Stimulated activated CD4-positive, alpha-beta T cell treated with anti-CD3 and anti-CD28 coated beads, TNF-alpha, amount 100 ng/mL, for 1 hour (primary cell): ENCODE measurements around the gene STON2.
"Not testable (repeated sequence)": the region's sequence is repeated elsewhere in the genome, so short reads cannot be mapped to it uniquely, and the experiment has no call there.

Experiments
- DNase-seq, 3 donors: peaks; one replicate each; pipeline ENCODE4 v3.0.0-alpha.2; 2020; ENCODE audit warnings: low read depth in 3 of 3, low spot score in 1 of 3

STON2 gene

DNA sequence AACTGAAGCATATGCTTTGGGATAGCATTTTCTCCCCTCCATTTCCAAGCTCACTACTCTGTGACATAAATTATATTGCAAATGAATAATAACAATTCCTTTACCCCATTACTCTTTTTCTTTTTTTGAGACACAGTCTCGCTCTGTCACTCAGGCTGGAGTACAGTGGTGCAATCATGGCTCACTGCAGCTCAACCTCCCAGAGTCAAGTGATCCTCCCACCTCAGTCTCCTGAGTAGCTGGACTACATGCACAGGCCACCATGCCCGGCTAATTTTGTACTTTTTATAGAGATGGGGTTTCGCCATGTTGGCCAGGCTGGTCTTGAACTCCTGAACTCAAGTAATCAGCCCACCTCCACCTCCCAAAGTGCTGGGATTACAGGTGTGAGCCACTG, 130.1 kb downstream of the STON2 start:
- DNase-seq, result no peak

- DNase-seq, result no peak
Measured at GRCh38 chr14:81269100-81269978, 130.8 kb downstream of the STON2 start.

DNA sequence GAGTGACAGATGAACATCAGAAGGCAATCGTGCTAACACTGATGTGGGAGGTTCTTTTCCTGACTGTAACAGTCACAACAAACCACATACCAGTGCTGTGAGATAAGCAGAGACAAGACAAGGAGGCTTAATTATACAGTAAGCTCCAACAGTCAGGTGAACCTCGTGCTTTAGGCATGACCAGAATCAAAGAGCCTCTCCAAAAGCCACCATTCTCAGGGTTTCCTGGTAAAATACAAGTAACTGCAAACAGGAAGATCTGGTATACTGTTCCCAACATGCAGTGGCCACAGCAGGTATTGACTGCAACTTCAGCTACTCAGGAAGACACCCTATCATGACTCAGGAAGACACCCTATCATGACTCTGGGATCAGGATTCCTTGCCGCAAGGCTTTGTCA, 132.1 kb downstream of the STON2 start:
- no peak for DNase-seq

- DNase-seq, result no peak
Measured at GRCh38 chr14:81265636-81266169, 134.4 kb downstream of the STON2 start.

DNA sequence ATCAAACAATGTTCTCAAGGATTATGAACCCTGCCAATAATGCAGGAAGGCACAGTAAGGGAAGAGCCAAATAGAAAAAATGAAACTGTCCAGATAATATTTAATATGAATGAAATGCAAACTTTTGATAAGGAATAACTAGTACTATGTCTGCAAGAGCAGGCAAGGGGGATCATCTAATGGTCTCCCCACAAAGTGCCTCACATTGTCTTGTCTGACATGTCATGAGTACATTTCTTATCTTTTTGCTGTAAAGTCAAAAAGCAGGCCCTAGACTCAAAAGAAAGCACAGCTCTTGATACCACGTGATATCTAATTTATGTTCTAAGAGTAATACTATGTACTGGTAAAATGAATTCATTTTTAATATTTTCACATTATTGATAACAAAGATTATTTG, 135.5 kb downstream of the STON2 start:
- DNase-seq, result no peak

GRCh38 chr14:81263777-81264410, 136.2 kb downstream of the STON2 start:
- DNase-seq, result no peak

DNA sequence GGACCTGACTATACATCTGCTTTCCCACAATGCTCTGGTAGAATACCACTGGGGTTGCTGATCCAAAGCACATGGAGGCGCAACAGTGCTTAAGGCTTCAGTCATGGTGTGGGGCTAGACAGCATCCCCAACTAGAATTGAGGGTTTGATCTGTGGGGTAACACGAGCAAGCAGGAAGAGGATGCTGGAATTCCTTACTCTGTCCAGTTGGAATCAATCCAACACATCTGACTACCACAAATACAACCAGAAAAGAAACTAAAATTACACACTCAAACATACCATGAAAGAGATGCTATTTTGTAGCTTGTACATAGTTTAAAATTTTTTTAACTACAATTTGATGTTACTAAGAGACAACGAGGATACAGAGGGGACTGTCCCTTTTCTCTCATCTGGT, 138.9 kb downstream of the STON2 start:
- no peak for DNase-seq

GRCh38 chr14:81260732-81261131, 139.4 kb downstream of the STON2 start:
- DNase-seq, result no peak

GRCh38 chr14:81256289-81256960, 143.7 kb downstream of the STON2 start:
- no peak for DNase-seq

GRCh38 chr14:81252278-81252677, 147.8 kb downstream of the STON2 start:
- DNase-seq, result no peak

- DNase-seq, result no peak
Measured at GRCh38 chr14:81247271-81247766, 152.8 kb downstream of the STON2 start.

DNA sequence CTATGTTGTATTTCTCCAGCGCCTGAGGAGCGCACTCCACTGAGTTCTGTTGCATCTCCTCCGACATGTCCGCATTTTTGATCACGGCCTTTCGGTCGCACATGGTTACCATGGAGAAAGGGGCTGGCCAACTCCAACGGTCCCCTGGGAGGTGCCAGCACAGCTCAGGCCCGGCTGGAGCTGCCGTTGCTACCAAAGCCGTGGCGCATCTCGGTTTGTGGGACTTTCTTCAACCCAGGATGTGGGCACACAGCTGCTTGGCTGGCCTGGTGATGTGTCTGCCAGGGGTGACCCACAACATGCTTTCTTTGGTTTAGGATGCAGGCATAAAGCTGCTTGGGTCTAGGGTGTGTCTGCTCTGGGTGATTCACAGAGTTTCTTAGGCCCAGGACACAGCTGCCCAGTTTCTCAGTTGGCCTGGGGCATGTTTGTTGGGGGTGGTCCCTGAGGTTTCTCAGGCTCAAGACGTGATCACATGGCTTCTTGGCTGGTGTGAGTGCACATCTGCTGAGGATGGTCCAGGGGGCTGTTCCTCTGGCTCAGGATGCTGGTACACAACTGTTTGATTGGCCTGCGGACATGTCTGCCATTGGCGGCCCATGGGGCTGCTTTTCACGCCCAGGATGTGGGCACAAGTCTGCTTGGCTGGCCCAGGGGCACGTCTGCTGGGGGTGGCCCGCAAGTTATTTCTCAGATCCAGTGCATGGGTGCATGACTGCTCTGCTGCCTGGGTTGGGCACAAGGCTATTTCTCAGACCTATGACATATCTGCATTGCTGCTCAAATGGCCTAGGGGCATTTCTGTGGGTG, 153.5 kb downstream of the STON2 start:
- no peak for DNase-seq

DNA sequence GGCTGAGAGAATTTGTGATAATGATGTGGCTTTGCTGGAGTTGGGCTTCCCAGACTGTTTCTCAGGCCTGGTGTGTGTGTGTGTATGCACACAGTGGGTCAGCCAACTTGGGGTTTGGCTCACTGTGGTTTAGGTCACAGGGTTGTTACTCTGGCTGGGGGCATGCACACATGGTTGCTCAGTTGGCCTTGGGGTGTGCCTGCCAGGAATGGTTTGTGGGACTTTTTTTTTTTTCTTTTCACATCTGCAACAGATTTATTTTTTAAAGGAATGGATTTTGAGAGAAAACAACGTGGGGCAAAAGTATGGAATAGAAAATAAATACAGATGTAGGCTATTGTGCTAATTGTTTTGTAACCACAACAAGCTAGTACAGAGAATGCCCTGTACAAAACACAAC, 154.4 kb downstream of the STON2 start:
- no peak for DNase-seq

GRCh38 chr14:81244431-81244830, 155.7 kb downstream of the STON2 start:
- DNase-seq, result not testable (repeated sequence)

DNA sequence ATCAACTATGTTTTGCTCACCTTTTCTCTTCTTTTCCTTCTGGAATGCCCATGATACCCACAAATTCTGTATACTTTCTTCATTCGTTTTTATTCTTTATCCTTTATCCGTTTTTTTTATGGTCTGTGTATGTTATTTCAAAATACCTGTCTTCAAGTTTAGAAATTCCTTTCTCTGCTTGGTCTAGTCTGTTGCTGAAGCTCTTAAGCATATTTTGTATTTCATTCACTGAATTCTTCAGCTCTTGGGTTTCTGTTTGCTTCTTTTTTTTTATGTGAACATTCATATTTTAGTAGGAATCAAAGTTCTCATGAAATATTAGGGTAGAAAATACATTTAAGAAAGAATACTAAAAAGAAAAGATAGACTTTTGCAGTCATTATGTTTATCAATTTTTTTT, 156.6 kb downstream of the STON2 start:
- no peak for DNase-seq

- DNase-seq, result not testable (repeated sequence)
Measured at GRCh38 chr14:81236849-81237248, 163.3 kb downstream of the STON2 start.

DNA sequence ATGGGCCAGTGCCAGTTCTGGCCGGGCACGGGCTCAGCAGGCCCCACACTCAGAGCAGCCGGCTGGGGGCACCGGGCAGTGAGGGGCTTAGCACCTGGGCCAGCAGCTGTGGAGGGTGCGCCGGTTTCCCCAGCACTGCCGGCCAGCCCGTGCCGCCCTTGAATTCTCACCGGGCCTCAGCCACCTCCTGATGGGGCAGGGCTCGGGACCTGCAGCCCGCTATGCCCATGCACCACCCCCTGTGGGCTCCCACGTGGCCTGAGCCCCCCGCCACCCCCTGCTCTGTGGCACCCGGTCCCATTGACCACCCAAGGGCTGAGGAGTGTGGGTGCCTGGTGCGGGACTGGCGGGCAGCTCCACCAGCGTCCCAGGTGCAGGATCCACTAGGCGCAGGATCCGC, 164.0 kb downstream of the STON2 start:
- DNase-seq, result no peak

- no peak for DNase-seq
Measured at GRCh38 chr14:81235096-81235495, 165.0 kb downstream of the STON2 start.

DNA sequence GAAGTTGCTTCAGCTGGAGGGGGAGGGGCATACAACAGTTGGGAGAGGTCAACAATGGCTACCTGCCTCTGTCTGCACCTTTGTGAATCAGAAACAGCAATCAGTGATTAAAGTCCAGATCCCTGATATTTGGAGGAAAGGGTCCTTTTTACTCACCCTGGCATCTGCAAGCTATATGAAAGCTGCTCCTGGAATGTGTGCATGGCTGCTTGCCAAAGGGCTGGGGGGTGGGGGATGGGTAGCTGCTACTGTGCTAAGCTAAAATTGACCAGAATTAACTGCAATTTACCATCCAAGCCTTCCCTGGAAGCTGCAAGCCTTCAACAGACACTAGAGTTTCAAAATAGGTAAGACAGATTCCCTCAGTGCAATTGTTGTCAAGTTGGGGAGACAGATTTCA, 165.8 kb downstream of the STON2 start:
- DNase-seq, result no peak

DNA sequence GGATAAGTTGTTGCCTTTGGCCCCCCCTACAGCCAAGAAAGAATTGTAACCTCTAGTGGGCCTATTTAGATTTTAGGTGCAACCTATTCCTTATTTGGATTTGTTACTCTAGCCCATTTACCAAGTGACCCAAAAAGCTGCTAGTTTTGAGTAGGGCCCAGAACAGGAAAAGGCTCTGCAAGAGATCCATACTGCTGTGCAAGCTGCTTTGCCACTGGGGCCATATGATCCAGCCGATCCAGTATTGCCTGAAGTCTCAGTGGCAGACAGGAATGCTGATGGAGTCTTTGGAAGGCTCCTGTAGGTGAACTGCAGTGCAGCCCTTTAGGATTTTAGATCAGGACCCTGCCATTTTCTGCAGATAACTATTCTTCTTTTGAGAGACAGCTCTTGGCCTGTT, 166.5 kb downstream of the STON2 start:
- DNase-seq, result no peak

DNA sequence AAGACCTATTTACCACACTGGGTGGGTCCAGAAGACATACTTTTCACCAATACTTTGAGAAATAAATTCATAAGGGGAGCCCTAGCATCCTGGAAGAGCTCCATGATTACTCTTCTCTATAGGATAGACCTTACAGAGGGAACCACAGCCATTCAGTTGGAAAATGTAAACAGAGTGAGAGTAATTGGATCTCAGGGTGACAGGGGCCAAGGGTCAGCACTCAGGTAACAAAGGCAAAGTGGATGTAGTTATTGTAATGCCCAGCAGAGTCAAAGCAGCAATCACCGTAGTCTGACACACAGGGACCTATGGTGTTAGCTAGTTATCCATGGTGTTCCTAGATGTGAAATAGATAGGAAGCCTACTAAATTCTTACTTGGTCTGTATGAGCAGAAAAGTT, 168.6 kb downstream of the STON2 start:
- no peak for DNase-seq
